ENCODE results near the gene ASXL1. TPM values are rescaled to one million over a fixed set of nuclear protein-coding genes. Genes with fewer than 3 reads are reported as not detected.

Gene ASXL1
- total and polyA plus RNA-seq, 2 experiments from 2014 or later = 10.4 to 29.0 TPM

- Histone ChIP-seq H3F3A (replicated peaks; ENCODE audit: low read depth) (no peaks in the 10 kb centered on the region), H3K9me2 (ENCODE audit: insufficient read depth) (no peaks in the 10 kb centered on the region), H3K27ac (ENCODE audit: low read depth) (no peak overlapping the region), H3K4me2 (no peak overlapping the region), H3K4me1 (ENCODE audit: insufficient read depth) (no peaks in the 10 kb centered on the region), H3K4me3 (no peak overlapping the region), H3K79me2 (replicated peaks; ENCODE audit: insufficient read depth) (no peaks in the 10 kb centered on the region), H3K36me3 (ENCODE audit: insufficient read depth) (no peaks in the 10 kb centered on the region), H4K20me1 (replicated peaks; ENCODE audit: insufficient read depth) (peaks cover 10% of the 10 kb centered on the region), H3K27me3 (ENCODE audit: insufficient read depth) (no peaks in the 10 kb centered on the region), H2AFZ (no peak overlapping the region)
- Mint-ChIP-seq H3K36me3 (ENCODE audit: low read depth) (no peaks in the 10 kb centered on the region), H3K4me1 (no peaks in the 10 kb centered on the region), H3K4me3 (no peak overlapping the region), H3K9me3 (no peaks in the 10 kb centered on the region), H3K27me3 (ENCODE audit: insufficient read depth, low read depth, poor library complexity) (no peaks in the 10 kb centered on the region), H3K27ac (no peak overlapping the region)
- TF ChIP-seq JUNB (IDR thresholded peaks at IDR 0.05; ENCODE audit: unreplicated experiment) = no peak
- no peak for TF ChIP-seq ZNF462 (CRISPR knock-in tag; IDR thresholded peaks at IDR 0.05)
- TF ChIP-seq ZNF331 (CRISPR knock-in tag; IDR thresholded peaks at IDR 0.05; ENCODE audit: low read depth) = no peak
- no peak for TF ChIP-seq NANOG (IDR thresholded peaks at IDR 0.05; ENCODE audit: borderline replicate concordance)
- no peak for TF ChIP-seq REST (IDR thresholded peaks at IDR 0.05; ENCODE audit: unreplicated experiment)
- no peak for TF ChIP-seq POLR2AphosphoS5 (IDR thresholded peaks at IDR 0.05; ENCODE audit: low read depth)
- DNase-seq (ENCODE audit: low spot score) (no peak), ATAC-seq (no peak)
Measured at GRCh38 chr20:32397567-32398084, 39.5 kb downstream of the ASXL1 start.

All from GM23338 (cell line).